Measurements from ENCODE around the gene PRSS22. TPM values are rescaled to one million over a fixed set of nuclear protein-coding genes. Genes with fewer than 3 reads are reported as not detected.

The PRSS22 gene
- total and polyA plus RNA-seq, 2 donors (not counting 1 experiment from before 2014, with no cell fraction given): not detected

DNA sequence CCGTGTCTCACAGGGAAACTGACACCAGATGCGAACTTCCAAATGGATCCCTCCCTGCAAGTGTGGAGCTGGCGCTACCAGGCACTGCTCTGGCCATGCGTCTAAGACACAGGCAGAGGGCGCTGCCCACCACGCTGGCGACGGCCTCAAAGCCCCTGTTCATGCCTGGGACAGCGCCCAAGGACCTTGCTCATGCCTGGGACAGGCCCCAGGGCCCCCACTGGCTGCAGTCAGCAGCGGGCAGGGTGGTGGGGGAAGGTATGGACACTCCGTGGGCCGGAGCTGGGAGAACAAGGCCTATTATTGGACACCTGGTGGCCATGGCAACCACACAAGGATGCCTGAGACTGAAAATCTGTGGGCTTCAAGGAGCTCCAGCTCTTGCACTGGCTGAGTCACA, 19.0 kb downstream of the PRSS22 start:
- Histone ChIP-seq H3K27me3 (replicated peaks in 1 of 4; ENCODE audit: control extremely low read depth in 1 of 4, control insufficient read depth in 3 of 4, insufficient read depth in 4 of 4, low read length in 3 of 4) (peaks cover 0 to 27% (median 0%) of the 10 kb centered on the region in 4 experiments), H3K4me1 (ENCODE audit: control insufficient read depth in 2 of 2, insufficient read depth in 2 of 2, low read length in 2 of 2) (peaks cover 15 to 29% of the 10 kb centered on the region in 2 donors), H3K36me3 (replicated peaks in 1 of 2; ENCODE audit: control extremely low read depth in 1 of 2, control insufficient read depth in 1 of 2, extremely low read depth in 1 of 2, insufficient read depth in 2 of 2, low read length in 1 of 2) (no peaks in the 10 kb centered on the region), H3K4me2 (replicated peaks; ENCODE audit: low read depth, low read length, poor library complexity, severe bottlenecking) (no peak overlapping the region), H4K20me1 (ENCODE audit: control insufficient read depth, insufficient read depth, low read length, poor library complexity, severe bottlenecking) (no peaks in the 10 kb centered on the region), H3K4me3 (ENCODE audit: control extremely low read depth in 1 of 5, extremely low read depth in 1 of 5, insufficient read depth in 1 of 5, low read depth in 2 of 5, low read length in 4 of 5) (no peak overlapping the region), H3K9me3 (ENCODE audit: control extremely low read depth in 1 of 3, control insufficient read depth in 2 of 3, insufficient read depth in 1 of 3, low read length in 2 of 3) (peaks cover 0 to 15% (median 0%) of the 10 kb centered on the region in 3 donors), H3K79me2 (ENCODE audit: control insufficient read depth, insufficient read depth, low read length) (no peaks in the 10 kb centered on the region), H3K27ac (ENCODE audit: low read length in 2 of 2) (no peak overlapping the region), H3K9ac (ENCODE audit: low read length) (no peak overlapping the region), H2AFZ (ENCODE audit: insufficient read depth, low read depth, low read length, poor library complexity, severe bottlenecking) (no peak overlapping the region)
- 6% methylated on average over 12 of the region's 12 CpGs for WGBS (ENCODE audit: insufficient coverage)
- Mint-ChIP-seq H3K27me3 (peaks cover 31% of the 10 kb centered on the region), H3K4me3 (no peak overlapping the region), H3K4me1 (peaks cover 8% of the 10 kb centered on the region), H3K27ac (no peak overlapping the region), H3K9me3 (ENCODE audit: insufficient read depth) (no peaks in the 10 kb centered on the region)
- intact Hi-C loops (cut with micrococcal nuclease): no loop called here
- ATAC-seq (ENCODE audit: low read depth) (peak; percentile 43), DNase-seq (peak; percentile 46)
- POLR2A ChIA-PET: no interaction called here
- TF ChIP-seq, protein P1, sequence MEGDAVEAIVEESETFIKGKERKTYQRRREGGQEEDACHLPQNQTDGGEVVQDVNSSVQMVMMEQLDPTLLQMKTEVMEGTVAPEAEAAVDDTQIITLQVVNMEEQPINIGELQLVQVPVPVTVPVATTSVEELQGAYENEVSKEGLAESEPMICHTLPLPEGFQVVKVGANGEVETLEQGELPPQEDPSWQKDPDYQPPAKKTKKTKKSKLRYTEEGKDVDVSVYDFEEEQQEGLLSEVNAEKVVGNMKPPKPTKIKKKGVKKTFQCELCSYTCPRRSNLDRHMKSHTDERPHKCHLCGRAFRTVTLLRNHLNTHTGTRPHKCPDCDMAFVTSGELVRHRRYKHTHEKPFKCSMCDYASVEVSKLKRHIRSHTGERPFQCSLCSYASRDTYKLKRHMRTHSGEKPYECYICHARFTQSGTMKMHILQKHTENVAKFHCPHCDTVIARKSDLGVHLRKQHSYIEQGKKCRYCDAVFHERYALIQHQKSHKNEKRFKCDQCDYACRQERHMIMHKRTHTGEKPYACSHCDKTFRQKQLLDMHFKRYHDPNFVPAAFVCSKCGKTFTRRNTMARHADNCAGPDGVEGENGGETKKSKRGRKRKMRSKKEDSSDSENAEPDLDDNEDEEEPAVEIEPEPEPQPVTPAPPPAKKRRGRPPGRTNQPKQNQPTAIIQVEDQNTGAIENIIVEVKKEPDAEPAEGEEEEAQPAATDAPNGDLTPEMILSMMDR (IDR thresholded peaks at IDR 0.05): peak; percentile 29
- no peak for TF ChIP-seq EZH2 (IDR thresholded peaks at IDR 0.05; ENCODE audit: borderline replicate concordance, insufficient read depth, low read depth, low read length, poor library complexity, severe bottlenecking)
- CTCF ChIA-PET: interaction anchor here (1.1 to 1.3 kb wide), 4 partner anchors 29 to 82 kb away, joined by 3 to 5 read pairs (median 4); no protein-coding TSS in a partner anchor

DNA sequence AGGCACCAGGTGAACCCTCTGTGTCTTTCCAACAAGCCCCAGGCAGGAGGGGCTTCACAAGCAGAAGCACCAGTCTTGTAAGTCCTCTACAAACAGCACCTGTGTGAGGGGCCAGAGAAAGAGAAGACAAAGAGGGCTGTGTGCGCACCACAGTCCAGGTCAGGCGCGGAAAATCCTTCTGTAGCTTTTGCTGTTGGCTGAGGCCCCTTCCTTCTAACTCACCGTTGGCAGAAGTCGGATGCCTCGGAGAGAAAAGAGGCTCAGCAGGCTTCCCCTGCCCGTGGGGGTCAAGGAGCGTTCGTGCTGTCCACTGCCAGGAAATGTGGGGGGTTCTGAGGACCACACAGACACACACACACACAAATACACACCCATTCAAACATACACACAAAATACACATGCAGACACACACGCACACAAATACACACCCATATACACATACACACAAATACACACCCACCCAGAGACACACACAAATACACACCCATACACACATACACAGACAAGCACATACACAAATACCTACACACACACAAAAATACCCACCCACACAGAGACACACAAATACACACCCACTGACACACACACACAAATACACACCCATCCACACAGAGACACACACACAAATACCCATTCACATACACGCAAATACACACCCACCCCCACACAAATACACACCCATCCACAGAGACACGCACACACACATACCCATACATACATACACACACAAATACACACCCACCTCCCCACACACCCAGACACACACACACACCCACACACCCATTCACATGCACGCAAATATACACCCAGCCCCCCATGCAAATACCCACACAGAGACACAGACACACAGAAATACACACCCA, 21.1 kb downstream of the PRSS22 start:
- Histone ChIP-seq H3K36me3 (replicated peaks in 1 of 2; ENCODE audit: control extremely low read depth in 1 of 2, control insufficient read depth in 1 of 2, extremely low read depth in 1 of 2, insufficient read depth in 2 of 2, low read length in 1 of 2) (no peaks in the 10 kb centered on the region), H3K9me3 (ENCODE audit: control extremely low read depth in 1 of 3, control insufficient read depth in 2 of 3, insufficient read depth in 1 of 3, low read length in 2 of 3) (peaks cover 0 to 4% (median 0%) of the 10 kb centered on the region in 3 donors), H3K9ac (ENCODE audit: low read length) (no peak overlapping the region), H3K4me3 (ENCODE audit: control extremely low read depth in 1 of 5, extremely low read depth in 1 of 5, insufficient read depth in 1 of 5, low read depth in 2 of 5, low read length in 4 of 5) (no peak overlapping the region), H3K27ac (ENCODE audit: low read length in 2 of 2) (no peak overlapping the region), H3K79me2 (ENCODE audit: control insufficient read depth, insufficient read depth, low read length) (no peaks in the 10 kb centered on the region), H3K27me3 (replicated peaks in 1 of 4; ENCODE audit: control extremely low read depth in 1 of 4, control insufficient read depth in 3 of 4, insufficient read depth in 4 of 4, low read length in 3 of 4) (peaks cover 0 to 37% (median 4%) of the 10 kb centered on the region in 4 experiments), H3K4me1 (ENCODE audit: control insufficient read depth in 2 of 2, insufficient read depth in 2 of 2, low read length in 2 of 2) (peaks cover 7 to 20% of the 10 kb centered on the region in 2 donors), H4K20me1 (ENCODE audit: control insufficient read depth, insufficient read depth, low read length, poor library complexity, severe bottlenecking) (no peaks in the 10 kb centered on the region), H2AFZ (ENCODE audit: insufficient read depth, low read depth, low read length, poor library complexity, severe bottlenecking) (no peak overlapping the region), H3K4me2 (replicated peaks; ENCODE audit: low read depth, low read length, poor library complexity, severe bottlenecking) (no peak overlapping the region)
- ChIA-PET POLR2A (no interaction called here), CTCF (no interaction called here)
- DNase-seq (no peak), ATAC-seq (ENCODE audit: low read depth) (no peak)
- Mint-ChIP-seq H3K27ac (no peak overlapping the region), H3K27me3 (peaks cover 39% of the 10 kb centered on the region), H3K9me3 (ENCODE audit: insufficient read depth) (no peaks in the 10 kb centered on the region), H3K4me1 (peaks cover 4% of the 10 kb centered on the region), H3K4me3 (no peak overlapping the region)
- 93% methylated on average over 9 of the region's 13 CpGs for WGBS (ENCODE audit: insufficient coverage)
- intact Hi-C loops (cut with micrococcal nuclease): no loop called here
- TF ChIP-seq EZH2 (IDR thresholded peaks at IDR 0.05; ENCODE audit: borderline replicate concordance, insufficient read depth, low read depth, low read length, poor library complexity, severe bottlenecking): no peak
- TF ChIP-seq, protein P1 (IDR thresholded peaks at IDR 0.05): no peak

All from B cell (primary cell).